GM12873 (cell line): ENCODE results near the gene GRPEL1.
A peak's percentile ranks its signal among the peaks of the same experiment; 100 is the strongest.

Experiments used
- CTCF ChIP-seq: IDR thresholded peaks from 2 replicates; pipeline ENCODE4 v1.5.1; 2012; ENCODE audit warnings: low read depth, mild to moderate bottlenecking, moderate library complexity, low read length, control low read depth; ENCODE audit not compliant: insufficient read depth; ENCODE audit errors: missing control alignments

The GRPEL1 gene

GRCh38 chr4:7103031-7103606 is 35.3 kb upstream of the GRPEL1 start:
- no peak for TF ChIP-seq CTCF

- peak; percentile 86 for TF ChIP-seq CTCF
Observed at GRCh38 chr4:7101692-7102515, 34.0 kb upstream of the GRPEL1 start.

GRCh38 chr4:7096236-7096635 is 28.4 kb upstream of the GRPEL1 start:
- no peak for TF ChIP-seq CTCF

- TF ChIP-seq CTCF, result no peak
Observed at GRCh38 chr4:7095611-7096155, 27.8 kb upstream of the GRPEL1 start.

- no peak for TF ChIP-seq CTCF
Observed at GRCh38 chr4:7094916-7095315, 27.1 kb upstream of the GRPEL1 start.

GRCh38 chr4:7092026-7092425 is 24.2 kb upstream of the GRPEL1 start:
- no peak for TF ChIP-seq CTCF

- TF ChIP-seq CTCF, result no peak
Observed at GRCh38 chr4:7089213-7089986, 21.5 kb upstream of the GRPEL1 start.
